Naive thymus-derived CD8-positive, alpha-beta T cell (primary cell): Measurements from ENCODE around the gene KIF20A. TPM values are rescaled to one million over a fixed set of nuclear protein-coding genes. Genes with fewer than 3 reads are reported as not detected.
"Not testable (repeated sequence)": the region's sequence is repeated elsewhere in the genome, so short reads cannot be mapped to it uniquely, and the experiment has no call there.

Source experiments
- ATAC-seq, 2 donors: fragments of 150-1000 bp; cut with Tn5 transposase in 1 of 2; sonication (Bioruptor Pico), chemical (Tn5 transposase) in 1 of 2; 1 replicate in 1 of 2; 2 replicates in 1 of 2; pipeline ENCODE4 v1.10.0; 2021; ENCODE audit warnings: mild to moderate bottlenecking in 2 of 2, moderate library complexity in 2 of 2
- POLR2A ChIA-PET: fragments of 350-600 bp; sonication (Branson Sonifier 250); formaldehyde crosslinking; loops from one replicate; lab custom pipeline; 2021; ENCODE audit warnings: antibody characterized with exemption; lab: Charles Lee
- DNase-seq, 10 donors: peaks; one replicate each; pipeline versions ENCODE4 v3.0.0 to v3.0.0-alpha.2; 2020 to 2022
- H3K27ac Mint-ChIP-seq, 10 donors: one replicate each; pipeline ENCODE4 v1.8.0; 2020 to 2022; ENCODE audit warnings: mild to moderate bottlenecking in 10 of 10, mixed read lengths in 10 of 10, moderate library complexity in 4 of 10, inconsistent platforms in 1 of 10
- H3K27me3 Mint-ChIP-seq, 5 donors: one replicate each; pipeline ENCODE4 v1.8.0; 2021 to 2022; ENCODE audit warnings: mixed read lengths in 5 of 5
- H3K36me3 Mint-ChIP-seq, 3 donors: one replicate each; pipeline ENCODE4 v1.8.0; 2020 to 2022; ENCODE audit warnings: mixed read lengths in 3 of 3, mild to moderate bottlenecking in 2 of 3, inconsistent platforms in 1 of 3
- H3K4me1 Mint-ChIP-seq, 4 donors: one replicate each; pipeline ENCODE4 v1.8.0; 2021 to 2022; ENCODE audit warnings: mixed read lengths in 4 of 4
- H3K4me3 Mint-ChIP-seq, 10 donors: one replicate each; pipeline ENCODE4 v1.8.0; 2020 to 2022; ENCODE audit warnings: mild to moderate bottlenecking in 10 of 10, mixed read lengths in 10 of 10, moderate library complexity in 6 of 10, inconsistent platforms in 1 of 10
- H3K9me3 Mint-ChIP-seq, 9 donors: one replicate each; pipeline ENCODE4 v1.8.0; 2020 to 2022; ENCODE audit warnings: mixed read lengths in 9 of 9, mild to moderate bottlenecking in 3 of 9, inconsistent platforms in 1 of 9, moderate library complexity in 1 of 9
- polyA plus RNA-seq, 3 donors: library from polyadenylated mRNA; unstranded; fragments of 300-500 nt; fragmentation: Illumina TruSeq; gene quantifications; one replicate each; pipeline ENCODE4 v1.2.3, GENCODE V29; 2021
- total RNA-seq, 8 experiments: library from RNA in 2 of 8; stranded (reverse) in 2 of 8; gene quantifications; one replicate each; pipeline ENCODE4 v1.2.3 and lab custom pipeline; 2021 to 2026

KIF20A gene
- total RNA-seq (not detected), polyA plus RNA-seq (not detected), total RNA-seq (lab: John Stamatoyannopoulos, UW) (0 to 3.4 (median 0.24) reads per million in 6 experiments)

DNA sequence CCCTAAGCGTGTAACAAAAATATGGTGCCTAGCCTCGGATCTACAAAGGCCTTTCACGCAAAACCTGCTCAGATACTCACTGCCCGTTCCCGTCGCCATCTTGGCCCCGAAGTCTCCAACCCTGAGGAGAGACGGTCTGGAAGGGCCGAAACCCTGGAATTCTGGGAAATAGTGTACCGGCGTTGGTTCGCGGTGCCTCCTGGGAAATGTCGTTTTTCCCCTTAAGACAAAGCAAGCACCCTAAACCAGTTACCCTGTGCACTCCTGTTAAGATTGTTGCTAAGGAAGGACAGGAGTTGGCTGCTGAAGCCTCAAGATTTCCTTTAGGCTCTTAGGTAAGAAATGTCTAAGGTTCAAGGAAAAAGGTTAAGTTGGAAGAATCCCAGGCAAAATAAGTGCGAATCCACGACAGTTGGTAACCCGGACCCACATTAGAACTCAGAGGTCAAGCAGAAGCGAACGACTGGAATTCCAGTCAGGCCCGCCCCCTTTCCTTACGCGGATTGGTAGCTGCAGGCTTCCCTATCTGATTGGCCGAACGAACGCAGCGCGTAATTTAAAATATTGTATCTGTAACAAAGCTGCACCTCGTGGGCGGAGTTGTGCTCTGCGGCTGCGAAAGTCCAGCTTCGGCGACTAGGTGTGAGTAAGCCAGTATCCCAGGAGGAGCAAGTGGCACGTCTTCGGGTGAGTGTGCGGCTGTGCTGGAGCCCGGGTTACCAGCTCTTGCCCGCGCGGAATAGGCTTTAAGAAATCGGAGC is at the start of gene KIF20A, which contains the start of gene BRD8:
KIF20A (plus strand) TSS at position 597 of the 761 bp plus-strand sequence. CDS start 569 bp downstream, outside the sequence.
BRD8 (minus strand) TSS at position 115 of the 761 bp plus-strand sequence; CDS start at position 99, 16 bp downstream.
- POLR2A ChIA-PET = interaction anchor here (0.6 to 2.4 kb wide), 9 partner anchors 11 to 397 kb away, joined by 3 to 18 read pairs (median 4); partner anchors contain the start of genes CDC23, ETF1, FAM53C and HSPA9
- DNase-seq (peak; percentile 76 to 95 (median 86)), ATAC-seq (peak; percentile 84 to 91)
- Mint-ChIP-seq H3K27me3 (no peaks in the 10 kb centered on the region), H3K4me1 (peaks cover 0 to 13% (median 6%) of the 10 kb centered on the region in 4 donors), H3K27ac (peak within 1 kb of the TSS in 3 of 10 donors; percentile 5 to 81 (median 9)), H3K4me3 (peak within 1 kb of the TSS in 5 of 10 donors; percentile 6 to 67 (median 42)), H3K9me3 (no peaks in the 10 kb centered on the region), H3K36me3 (peaks cover 0 to 23% (median 4%) of the 10 kb centered on the region in 3 donors)

DNA sequence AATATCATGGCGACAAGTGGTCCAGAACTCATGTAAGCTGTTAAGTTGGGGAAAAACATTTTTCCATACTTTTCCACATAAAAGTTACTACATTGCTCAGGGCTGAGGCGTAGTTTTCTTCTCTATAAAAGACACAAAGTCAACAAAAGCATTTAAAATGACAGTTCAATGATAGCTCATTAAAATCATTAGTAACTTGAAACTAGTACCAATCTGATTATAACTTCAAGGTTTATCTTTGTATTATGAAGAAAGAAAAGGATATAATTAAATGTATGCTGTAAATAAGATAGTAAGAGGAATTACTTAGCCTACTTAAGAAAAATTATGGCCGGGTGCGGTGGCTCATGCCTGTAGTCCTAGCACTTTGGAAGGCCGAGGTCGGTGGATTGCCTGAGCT is 49.6 kb upstream of the KIF20A start:
- DNase-seq (no peak), ATAC-seq (no peak)
- POLR2A ChIA-PET = interaction anchor here (0.7 kb wide), 1 partner anchor 8 kb away, joined by 3 read pairs; no protein-coding TSS in a partner anchor
- peaks cover 0 to 6% (median 2%) of the 10 kb centered on the region in 4 donors for H3K4me1 Mint-ChIP-seq
- H3K9me3 Mint-ChIP-seq = no peaks in the 10 kb centered on the region
- no peak overlapping the region for H3K27ac Mint-ChIP-seq
- no peaks in the 10 kb centered on the region for H3K36me3 Mint-ChIP-seq
- H3K4me3 Mint-ChIP-seq = no peak overlapping the region
- peaks cover 6 to 18% (median 9%) of the 10 kb centered on the region in 5 donors for H3K27me3 Mint-ChIP-seq

DNA sequence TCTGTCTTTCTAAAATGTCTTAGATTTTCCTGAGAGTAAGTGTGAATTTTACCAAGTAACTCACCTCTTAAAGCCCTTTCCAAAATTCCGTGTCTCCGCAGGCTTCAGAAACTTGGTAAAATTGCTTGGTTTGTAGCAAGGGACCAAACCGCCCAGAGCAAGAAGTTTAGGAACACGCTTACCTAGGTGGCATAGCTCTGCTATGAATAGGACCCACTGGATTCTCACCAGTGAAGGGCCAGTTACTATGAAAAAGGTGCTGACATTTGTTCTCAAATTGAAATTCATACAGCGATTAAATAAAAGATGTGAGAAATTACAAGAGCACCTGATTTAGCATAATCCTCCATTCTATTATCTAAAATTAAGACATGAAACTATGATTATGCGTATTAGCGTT is 46.4 kb upstream of the KIF20A start:
- no peak overlapping the region for H3K27ac Mint-ChIP-seq

DNA sequence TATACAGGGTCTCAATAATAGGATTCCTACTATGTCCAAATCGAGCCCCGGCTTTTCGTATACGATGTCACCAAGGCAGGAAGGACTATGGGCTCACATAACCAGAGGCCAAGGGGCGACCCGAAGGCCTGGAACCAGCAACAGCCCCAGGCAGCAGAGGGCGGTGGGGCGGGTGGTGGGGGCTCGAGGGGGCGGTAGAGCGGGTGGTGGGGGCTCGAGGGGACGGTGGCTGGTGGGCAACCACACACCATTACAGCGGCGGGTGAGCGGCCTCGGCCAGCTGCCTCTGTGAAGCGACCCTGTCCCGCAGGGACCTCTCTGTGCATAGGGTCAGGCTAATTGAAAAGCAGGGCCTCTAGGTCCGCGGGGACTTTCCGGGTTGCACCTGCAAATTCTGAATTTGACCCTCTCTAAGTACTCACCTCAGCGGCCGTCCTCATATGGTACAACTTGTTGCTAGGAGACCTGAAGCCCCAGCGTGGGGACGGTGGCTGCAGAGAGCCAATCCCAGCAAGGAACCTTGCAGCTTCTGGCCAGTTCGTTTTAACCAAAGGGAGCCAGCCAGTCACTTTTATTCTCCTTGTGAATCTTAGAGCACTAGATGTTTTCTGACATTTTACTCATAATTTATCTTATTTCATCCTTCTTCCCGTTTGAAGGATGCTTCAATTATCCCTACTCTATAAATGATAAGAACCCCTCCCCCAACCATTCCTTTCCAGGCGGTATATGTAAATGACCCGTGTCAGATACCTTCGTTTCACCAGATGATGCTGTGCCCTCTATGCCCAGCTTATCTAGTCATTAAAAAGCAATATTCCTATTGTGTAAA is 39.7 kb upstream of the KIF20A start, which contains the start of gene NME5:
NME5 (minus strand) TSS at position 480 of the 832 bp plus-strand sequence. CDS start 648 bp downstream, outside the sequence.
- Mint-ChIP-seq H3K9me3 (no peaks in the 10 kb centered on the region), H3K27ac (no peak within 1 kb of the TSS), H3K4me3 (peak within 1 kb of the TSS in 1 of 10 donors; percentile 28), H3K36me3 (no peaks in the 10 kb centered on the region), H3K27me3 (peaks cover 7 to 25% (median 18%) of the 10 kb centered on the region in 5 donors), H3K4me1 (peaks cover 0 to 5% (median 2%) of the 10 kb centered on the region in 4 donors)
- no peak for ATAC-seq
- no peak for DNase-seq
- POLR2A ChIA-PET = no interaction called here

More for the DNA sequence above, 46.4 kb upstream of the KIF20A start:
- POLR2A ChIA-PET = interaction anchor here (2.0 kb wide), 1 partner anchor 55 kb away, joined by 7 read pairs; no protein-coding TSS in a partner anchor
- peak overlapping the region in 3 of 10 donors; percentile 69 to 77 (median 77) for H3K4me3 Mint-ChIP-seq
- no peaks in the 10 kb centered on the region for H3K9me3 Mint-ChIP-seq
- DNase-seq = no peak
- peaks cover 6 to 27% (median 16%) of the 10 kb centered on the region in 5 donors for H3K27me3 Mint-ChIP-seq
- peaks cover 0 to 6% (median 2%) of the 10 kb centered on the region in 4 donors for H3K4me1 Mint-ChIP-seq
- no peaks in the 10 kb centered on the region for H3K36me3 Mint-ChIP-seq
- ATAC-seq = no peak

DNA sequence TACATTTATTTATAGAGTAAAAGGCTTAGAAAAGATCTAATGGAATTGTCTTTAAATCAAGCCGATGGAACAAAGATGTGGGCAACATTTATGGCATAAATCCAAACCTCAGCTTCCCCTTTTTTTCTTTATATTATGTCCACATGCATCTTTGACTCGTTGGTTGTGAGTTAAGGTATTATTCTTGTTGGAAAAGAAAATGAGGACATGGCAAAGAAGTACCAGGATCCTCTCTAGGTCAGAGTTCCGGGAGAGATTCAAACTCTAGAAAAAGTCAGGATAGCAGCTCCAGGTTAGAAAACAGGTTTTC is 39.2 kb upstream of the KIF20A start:
- Mint-ChIP-seq H3K9me3 (no peaks in the 10 kb centered on the region), H3K27me3 (peaks cover 7 to 25% (median 18%) of the 10 kb centered on the region in 5 donors), H3K4me3 (no peak overlapping the region), H3K27ac (no peak overlapping the region), H3K4me1 (peaks cover 0 to 5% (median 2%) of the 10 kb centered on the region in 4 donors), H3K36me3 (no peaks in the 10 kb centered on the region)
- DNase-seq = no peak
- POLR2A ChIA-PET = no interaction called here
- no peak for ATAC-seq

DNA sequence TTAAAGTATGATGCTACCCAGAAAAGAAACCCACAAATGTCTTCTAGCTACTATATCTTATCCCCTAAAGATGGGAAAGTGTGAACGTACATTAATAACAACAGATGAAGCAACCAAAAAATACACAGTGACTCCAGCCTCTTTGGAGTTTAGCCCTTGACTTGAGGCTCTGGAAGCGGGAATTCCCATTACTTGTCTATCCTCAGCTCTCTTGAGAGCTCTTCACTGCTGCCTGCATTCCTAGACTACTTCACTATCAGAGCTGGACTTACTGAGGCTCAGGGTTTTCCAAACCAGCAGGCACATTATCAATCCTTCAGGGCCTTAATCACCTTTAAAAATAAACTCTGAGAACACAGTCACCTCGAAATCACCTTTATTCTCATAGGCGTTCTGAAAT is 38.6 kb upstream of the KIF20A start:
- no peaks in the 10 kb centered on the region for H3K36me3 Mint-ChIP-seq
- H3K27ac Mint-ChIP-seq = no peak overlapping the region
- POLR2A ChIA-PET = no interaction called here
- H3K4me3 Mint-ChIP-seq = no peak overlapping the region
- DNase-seq = no peak
- H3K9me3 Mint-ChIP-seq = no peaks in the 10 kb centered on the region
- peaks cover 7 to 25% (median 17%) of the 10 kb centered on the region in 5 donors for H3K27me3 Mint-ChIP-seq
- no peak for ATAC-seq
- H3K4me1 Mint-ChIP-seq = peaks cover 0 to 5% (median 2%) of the 10 kb centered on the region in 4 donors

DNA sequence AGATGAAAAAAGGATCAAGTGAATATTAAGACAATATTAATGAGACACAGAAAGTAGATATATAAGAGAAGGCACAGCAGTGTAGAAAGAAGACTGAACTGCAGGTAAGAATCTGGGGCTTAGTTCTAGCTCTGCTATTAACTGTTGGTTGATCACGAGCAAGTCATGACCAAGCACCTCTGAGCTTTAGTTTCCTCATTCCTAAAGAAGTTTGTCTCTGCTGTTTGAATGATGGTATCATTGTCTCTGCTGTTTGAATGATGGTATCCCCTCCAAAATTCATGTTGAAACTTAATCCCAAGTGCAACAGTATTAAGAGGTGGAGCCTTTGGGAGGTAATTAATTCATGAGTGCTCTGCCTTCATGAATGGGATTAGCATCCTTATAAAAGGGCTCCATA is 37.2 kb upstream of the KIF20A start:
- Mint-ChIP-seq H3K9me3 (no peaks in the 10 kb centered on the region), H3K4me1 (peaks cover 0 to 5% (median 2%) of the 10 kb centered on the region in 4 donors), H3K27me3 (peaks cover 4 to 14% (median 9%) of the 10 kb centered on the region in 5 donors), H3K4me3 (no peak overlapping the region), H3K36me3 (no peaks in the 10 kb centered on the region), H3K27ac (no peak overlapping the region)
- DNase-seq = no peak
- POLR2A ChIA-PET = no interaction called here
- ATAC-seq = no peak

DNA sequence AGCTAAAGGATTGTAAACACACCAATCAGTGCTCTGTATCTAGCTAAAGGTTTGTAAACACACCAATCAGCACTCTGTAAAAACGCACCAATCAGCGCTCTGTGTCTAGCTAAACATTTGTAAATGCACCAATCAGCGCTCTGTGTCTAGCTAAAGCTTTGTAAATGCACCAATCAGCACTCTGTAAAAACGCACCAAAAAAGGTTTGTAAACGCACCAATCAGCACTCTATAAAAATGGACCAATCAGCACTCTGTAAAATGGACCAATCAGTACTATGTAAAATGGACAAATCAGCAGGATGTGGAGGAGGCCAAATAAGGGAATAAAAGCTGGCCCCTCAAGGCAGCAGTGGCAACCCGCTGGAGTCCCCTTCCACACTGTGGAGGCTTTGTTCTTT is 35.3 kb upstream of the KIF20A start:
- H3K27me3 Mint-ChIP-seq, H3K36me3 Mint-ChIP-seq, H3K27ac Mint-ChIP-seq, H3K4me3 Mint-ChIP-seq, ATAC-seq, H3K9me3 Mint-ChIP-seq, POLR2A ChIA-PET, H3K4me1 Mint-ChIP-seq, DNase-seq: not testable (repeated sequence)

DNA sequence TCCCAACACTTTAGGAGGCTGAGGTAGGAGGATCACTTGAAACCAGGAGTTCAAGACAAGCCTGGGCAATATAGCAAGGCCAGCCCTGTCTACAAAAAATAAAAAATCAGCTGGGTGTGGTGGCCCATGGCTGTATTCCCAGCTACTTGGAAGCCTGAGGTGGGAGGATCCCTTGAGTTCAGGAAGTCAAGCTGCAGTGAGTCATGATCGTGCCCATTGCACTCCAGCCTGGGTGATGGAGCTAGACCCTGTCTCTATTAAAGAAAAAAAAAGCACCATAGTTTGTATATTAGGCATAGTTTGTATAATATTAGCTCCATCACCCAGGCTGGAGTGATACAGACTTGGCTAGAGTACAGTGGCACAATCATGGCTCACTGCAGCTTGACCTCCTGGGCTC is 30.1 kb upstream of the KIF20A start:
- Mint-ChIP-seq H3K4me1 (no peaks in the 10 kb centered on the region), H3K27ac (no peak overlapping the region), H3K36me3 (no peaks in the 10 kb centered on the region), H3K9me3 (no peaks in the 10 kb centered on the region), H3K27me3 (no peaks in the 10 kb centered on the region), H3K4me3 (no peak overlapping the region)
- no peak for DNase-seq
- POLR2A ChIA-PET = no interaction called here
- no peak for ATAC-seq

DNA sequence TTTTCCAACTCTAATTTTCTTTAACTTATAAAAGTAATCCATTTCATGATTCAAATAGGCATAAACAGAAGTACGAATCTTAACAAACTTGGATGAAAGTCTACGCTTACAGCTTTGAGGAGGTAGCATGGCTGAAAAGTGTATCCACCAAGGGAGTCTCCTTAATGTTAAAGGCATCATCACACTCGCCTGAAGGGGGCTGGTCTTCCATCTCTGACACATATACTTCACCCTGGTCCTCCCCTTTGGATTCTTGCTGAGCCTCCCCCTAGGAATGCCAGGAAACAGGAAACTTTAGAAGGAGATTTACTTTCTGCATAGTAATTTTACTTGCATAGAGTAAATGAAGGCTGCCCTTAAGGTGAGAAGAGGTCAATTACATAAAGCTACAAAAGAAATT is 29.4 kb upstream of the KIF20A start:
- Mint-ChIP-seq H3K4me1 (no peaks in the 10 kb centered on the region), H3K36me3 (no peaks in the 10 kb centered on the region), H3K9me3 (no peaks in the 10 kb centered on the region), H3K4me3 (no peak overlapping the region), H3K27me3 (no peaks in the 10 kb centered on the region), H3K27ac (peak overlapping the region in 1 of 10 donors; percentile 66)
- DNase-seq (no peak), ATAC-seq (no peak)
- POLR2A ChIA-PET = no interaction called here

DNA sequence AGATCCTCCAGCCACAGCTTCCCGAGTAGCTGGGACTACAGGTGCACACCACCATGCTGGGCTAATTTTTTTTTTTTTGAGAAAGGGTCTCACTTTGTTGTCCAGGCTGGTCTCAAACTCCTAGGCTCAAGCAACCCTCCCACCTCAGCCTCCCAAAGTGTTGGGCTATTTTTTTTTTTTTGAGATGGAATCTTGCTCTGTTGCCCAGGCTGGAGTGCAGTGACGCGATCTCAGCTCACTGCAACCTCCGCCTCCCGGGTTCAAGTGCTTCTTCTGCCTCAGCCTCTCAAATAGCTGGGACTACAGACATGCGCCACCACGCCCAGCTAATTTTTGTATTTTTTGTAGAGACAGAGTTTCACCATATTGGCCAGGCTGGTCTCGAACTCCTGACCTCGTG is 22.9 kb upstream of the KIF20A start:
- not testable (repeated sequence) for H3K27me3 Mint-ChIP-seq, H3K9me3 Mint-ChIP-seq, ATAC-seq, H3K4me3 Mint-ChIP-seq, H3K4me1 Mint-ChIP-seq, DNase-seq
- POLR2A ChIA-PET = interaction anchor here (0.7 kb wide), 1 partner anchor 62 kb away, joined by 3 read pairs; no protein-coding TSS in a partner anchor
- peaks cover 18 to 53% (median 38%) of the 10 kb centered on the region in 3 donors for H3K36me3 Mint-ChIP-seq
- peak overlapping the region in 1 of 10 donors; percentile 24 for H3K27ac Mint-ChIP-seq

DNA sequence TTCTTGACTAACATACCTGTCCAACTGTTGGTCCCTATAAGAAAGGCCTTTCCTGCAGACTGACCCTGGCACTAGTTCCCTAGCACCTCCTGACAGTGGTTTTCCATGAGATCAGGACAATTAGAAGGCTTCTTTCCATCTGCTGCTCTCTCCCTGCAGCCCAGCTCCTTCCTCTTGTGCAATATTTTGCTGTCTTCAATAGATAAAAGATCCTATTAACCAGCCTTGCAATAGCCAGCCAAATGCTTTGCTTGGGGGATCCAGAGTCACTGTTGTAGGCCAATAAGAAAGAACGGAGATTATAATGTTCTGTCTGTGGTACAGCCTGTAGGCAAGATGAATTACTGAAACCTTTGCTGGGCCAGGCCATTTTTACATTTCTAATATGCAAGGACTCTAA is 21.3 kb upstream of the KIF20A start:
- peaks cover 18 to 70% (median 49%) of the 10 kb centered on the region in 3 donors for H3K36me3 Mint-ChIP-seq
- no peaks in the 10 kb centered on the region for H3K27me3 Mint-ChIP-seq
- ATAC-seq (no peak), DNase-seq (no peak)
- H3K4me3 Mint-ChIP-seq = no peak overlapping the region
- H3K4me1 Mint-ChIP-seq = peaks cover 0 to 2% (median 0%) of the 10 kb centered on the region in 4 donors
- no peaks in the 10 kb centered on the region for H3K9me3 Mint-ChIP-seq
- POLR2A ChIA-PET = no interaction called here
- H3K27ac Mint-ChIP-seq = no peak overlapping the region
